ENCODE data around the gene KATNBL1. TPM values are rescaled to one million over a fixed set of nuclear protein-coding genes. Genes with fewer than 3 reads are reported as not detected.

KATNBL1 gene
- total RNA-seq, 3 donors from 2014 or later = 42.8 to 52.6 (median 46.2) TPM

DNA sequence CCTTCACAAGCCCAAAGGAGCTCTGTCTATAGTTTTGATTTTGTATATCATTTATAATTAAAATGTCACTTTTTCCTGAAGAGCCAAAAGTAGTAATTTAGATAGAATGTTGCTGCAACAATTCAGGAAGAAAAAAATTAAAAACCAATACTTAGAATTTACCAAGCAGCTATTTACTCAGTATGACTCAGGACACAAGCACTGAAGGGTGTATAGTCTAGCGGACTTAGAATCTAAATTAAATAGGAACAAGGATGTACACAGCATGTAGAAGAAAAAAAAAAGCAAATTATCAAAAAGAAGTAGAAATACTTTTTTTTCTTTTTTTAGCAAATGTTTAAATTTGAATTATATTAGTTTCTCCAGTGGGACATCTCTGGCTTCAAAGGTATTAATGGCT lies 76.4 kb downstream of the KATNBL1 start:
- no peak overlapping the region for H3K4me3 ChIP-seq
- intact Hi-C loops (cut with DNase I, micrococcal nuclease) = no loop called here
- no peaks in the 10 kb centered on the region for H3K36me3 ChIP-seq (ENCODE audit: low read depth)
- no peak for ATAC-seq
- H3K9me3 ChIP-seq = no peaks in the 10 kb centered on the region
- H3K4me1 ChIP-seq (ENCODE audit: low read depth) = no peaks in the 10 kb centered on the region
- no peak for DNase-seq
- TF ChIP-seq, protein P1, sequence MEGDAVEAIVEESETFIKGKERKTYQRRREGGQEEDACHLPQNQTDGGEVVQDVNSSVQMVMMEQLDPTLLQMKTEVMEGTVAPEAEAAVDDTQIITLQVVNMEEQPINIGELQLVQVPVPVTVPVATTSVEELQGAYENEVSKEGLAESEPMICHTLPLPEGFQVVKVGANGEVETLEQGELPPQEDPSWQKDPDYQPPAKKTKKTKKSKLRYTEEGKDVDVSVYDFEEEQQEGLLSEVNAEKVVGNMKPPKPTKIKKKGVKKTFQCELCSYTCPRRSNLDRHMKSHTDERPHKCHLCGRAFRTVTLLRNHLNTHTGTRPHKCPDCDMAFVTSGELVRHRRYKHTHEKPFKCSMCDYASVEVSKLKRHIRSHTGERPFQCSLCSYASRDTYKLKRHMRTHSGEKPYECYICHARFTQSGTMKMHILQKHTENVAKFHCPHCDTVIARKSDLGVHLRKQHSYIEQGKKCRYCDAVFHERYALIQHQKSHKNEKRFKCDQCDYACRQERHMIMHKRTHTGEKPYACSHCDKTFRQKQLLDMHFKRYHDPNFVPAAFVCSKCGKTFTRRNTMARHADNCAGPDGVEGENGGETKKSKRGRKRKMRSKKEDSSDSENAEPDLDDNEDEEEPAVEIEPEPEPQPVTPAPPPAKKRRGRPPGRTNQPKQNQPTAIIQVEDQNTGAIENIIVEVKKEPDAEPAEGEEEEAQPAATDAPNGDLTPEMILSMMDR (IDR thresholded peaks at IDR 0.05) = no peak

DNA sequence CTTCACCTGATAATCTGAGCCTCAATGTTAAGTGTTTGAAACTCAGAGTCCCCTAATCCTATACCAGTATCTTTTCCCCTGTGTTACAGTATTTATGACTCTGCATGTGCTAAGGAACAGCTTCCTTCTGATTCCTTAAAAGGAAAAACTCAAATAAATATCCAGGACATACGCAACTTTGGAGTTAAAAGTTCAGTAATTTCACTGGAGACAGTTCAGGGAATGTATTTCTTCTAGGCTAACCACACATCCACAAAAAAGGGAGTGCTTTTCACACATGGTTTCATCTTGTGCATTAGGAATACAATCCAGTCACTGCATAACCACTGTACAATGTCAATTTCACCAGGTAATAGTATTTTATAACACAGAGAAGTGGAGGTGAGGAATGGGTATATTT lies 77.0 kb downstream of the KATNBL1 start:
- no peak for DNase-seq
- no peak for ATAC-seq
- Histone ChIP-seq H3K4me1 (ENCODE audit: low read depth) (no peaks in the 10 kb centered on the region), H3K36me3 (ENCODE audit: low read depth) (no peaks in the 10 kb centered on the region), H3K4me3 (no peak overlapping the region), H3K9me3 (no peaks in the 10 kb centered on the region)
- intact Hi-C loops (cut with DNase I, micrococcal nuclease) = no loop called here
- TF ChIP-seq, protein P1 (IDR thresholded peaks at IDR 0.05) = no peak

DNA sequence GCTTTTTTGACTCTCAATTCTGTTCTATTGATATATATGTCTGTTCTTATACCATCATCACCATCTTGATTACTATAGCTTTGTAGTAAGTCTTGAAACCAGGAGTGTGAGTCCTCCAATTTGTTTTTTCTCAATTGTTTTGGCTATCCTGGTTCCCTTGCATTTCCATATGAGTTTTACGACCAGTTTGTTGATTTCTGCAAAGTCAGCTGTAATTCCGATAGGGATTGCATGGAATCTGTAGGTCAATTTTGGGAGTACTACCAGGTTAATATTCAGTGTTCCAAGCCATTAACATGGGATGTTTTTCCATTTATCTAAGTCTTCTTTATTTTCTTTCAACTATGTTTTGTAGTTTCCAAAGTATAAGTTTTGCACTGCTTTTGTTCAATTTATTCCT lies 81.0 kb downstream of the KATNBL1 start:
- H3K4me1 ChIP-seq (ENCODE audit: low read depth) = no peaks in the 10 kb centered on the region
- DNase-seq (no peak), ATAC-seq (no peak)
- intact Hi-C loops (cut with DNase I, micrococcal nuclease) = no loop called here
- H3K9me3 ChIP-seq = no peaks in the 10 kb centered on the region
- no peaks in the 10 kb centered on the region for H3K36me3 ChIP-seq (ENCODE audit: low read depth)
- no peak overlapping the region for H3K4me3 ChIP-seq
- TF ChIP-seq, protein P1 (IDR thresholded peaks at IDR 0.05) = no peak

DNA sequence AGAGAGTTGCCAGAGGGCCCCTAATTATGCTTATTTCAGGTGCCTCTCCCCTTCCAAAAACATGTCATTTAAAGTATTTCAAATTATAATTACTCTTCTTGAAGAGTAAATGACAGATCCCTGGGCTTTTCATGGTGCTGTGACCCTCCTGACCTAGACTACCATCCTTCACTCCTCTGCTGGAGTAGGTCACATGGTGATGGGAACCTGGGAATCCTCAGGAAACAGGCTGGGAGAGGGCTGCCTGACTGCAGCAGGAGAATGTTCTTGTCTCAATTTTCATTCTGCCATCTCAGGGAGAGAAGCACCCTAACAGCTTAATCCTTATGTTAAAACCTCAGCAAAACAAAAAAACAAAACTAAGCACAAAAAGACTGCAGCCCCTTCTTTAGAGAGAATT lies 83.4 kb downstream of the KATNBL1 start:
- intact Hi-C loops (cut with DNase I, micrococcal nuclease) = no loop called here
- TF ChIP-seq, protein P1 (IDR thresholded peaks at IDR 0.05) = no peak
- ATAC-seq = no peak

DNA sequence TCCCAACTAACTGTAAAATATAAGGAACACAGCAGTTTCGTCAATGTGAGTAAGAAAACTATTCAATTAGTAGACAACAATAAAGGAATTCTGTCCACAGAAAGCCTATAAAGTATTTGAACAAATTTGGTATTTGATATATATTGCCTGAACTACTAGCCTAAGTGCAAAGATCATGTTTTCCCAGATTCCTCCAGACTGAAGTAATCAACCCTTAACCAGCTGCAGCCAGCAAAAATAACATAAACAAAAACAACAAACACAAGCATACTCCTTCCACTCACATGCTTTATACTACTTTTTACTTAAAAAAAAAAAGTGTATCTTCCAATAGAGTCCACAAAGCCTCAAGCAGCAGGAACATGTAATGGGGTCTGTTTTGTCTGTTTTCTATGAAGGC lies 84.0 kb downstream of the KATNBL1 start:
- DNase-seq = no peak
- TF ChIP-seq, protein P1 (IDR thresholded peaks at IDR 0.05) = no peak
- Histone ChIP-seq H3K9me3 (no peaks in the 10 kb centered on the region), H3K36me3 (ENCODE audit: low read depth) (no peaks in the 10 kb centered on the region), H3K4me1 (ENCODE audit: low read depth) (no peaks in the 10 kb centered on the region), H3K4me3 (no peak overlapping the region)
- intact Hi-C loops (cut with DNase I, micrococcal nuclease) = no loop called here
- no peak for ATAC-seq

More for the DNA sequence above, 83.4 kb downstream of the KATNBL1 start:
- Histone ChIP-seq H3K4me1 (ENCODE audit: low read depth) (no peaks in the 10 kb centered on the region), H3K9me3 (no peaks in the 10 kb centered on the region), H3K36me3 (ENCODE audit: low read depth) (no peaks in the 10 kb centered on the region), H3K4me3 (no peak overlapping the region)
- DNase-seq = no peak

DNA sequence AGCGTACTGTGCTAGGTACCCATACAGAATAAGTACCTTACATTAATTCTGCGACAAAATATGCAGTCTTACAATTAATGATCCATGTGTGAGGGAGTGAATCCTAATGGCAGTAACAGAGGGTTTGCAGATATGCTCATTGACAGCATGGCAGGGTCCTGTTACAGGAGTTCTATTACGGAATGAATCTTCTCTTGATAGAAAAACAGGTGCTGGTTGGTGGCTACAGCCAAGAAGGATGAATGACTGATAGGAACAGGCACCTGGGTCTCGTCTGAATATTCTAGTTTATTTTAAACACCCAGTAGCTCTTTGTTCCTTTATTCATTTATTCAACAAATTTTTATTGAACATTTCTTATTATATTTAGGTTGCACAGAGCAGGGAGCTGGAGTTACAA lies 85.2 kb downstream of the KATNBL1 start:
- Histone ChIP-seq H3K4me3 (no peak overlapping the region), H3K4me1 (ENCODE audit: low read depth) (no peaks in the 10 kb centered on the region), H3K36me3 (ENCODE audit: low read depth) (no peaks in the 10 kb centered on the region), H3K9me3 (no peaks in the 10 kb centered on the region)
- ATAC-seq (no peak), DNase-seq (no peak)
- intact Hi-C loops (cut with DNase I, micrococcal nuclease) = no loop called here
- TF ChIP-seq, protein P1 (IDR thresholded peaks at IDR 0.05) = no peak
